Lower leg skin (tissue), 3 donors: Measurements from ENCODE around the gene EFS.

Source experiments
- CTCF ChIP-seq, 3 donors: fragments of 450-650 bp; IDR thresholded peaks; one replicate each; pipeline ENCODE4 v1.5.1; 2016; ENCODE audit warnings: antibody characterized with exemption in 3 of 3, mild to moderate bottlenecking in 3 of 3, moderate library complexity in 2 of 3
- POLR2A ChIP-seq, 2 donors: fragments of 450-650 bp; IDR thresholded peaks; one replicate each; pipeline ENCODE4 v1.6.1; 2016 to 2017; ENCODE audit warnings: antibody characterized with exemption in 2 of 2, mild to moderate bottlenecking in 1 of 2, moderate library complexity in 1 of 2

- TF ChIP-seq CTCF (IDR thresholded peaks at IDR 0.05) (no peak), POLR2A (IDR thresholded peaks at IDR 0.05) (no peak)
Observed at GRCh38 chr14:23380976-23381375, 16.0 kb upstream of the EFS start.
